GM12891 (cell line): ENCODE results near the gene ZNF512.

ENCODE experiments used
- POLR2A ChIP-seq: IDR thresholded peaks from 2 replicates; pipeline ENCODE4 v1.6.1; 2011; ENCODE audit warnings: low read depth, low read length, control low read depth
- POLR2AphosphoS5 ChIP-seq: IDR thresholded peaks from 2 replicates; pipeline ENCODE4 v1.6.1; 2011; ENCODE audit warnings: low read depth, low read length, control low read depth

GRCh38 chr2:27545348-27546141 is 37.3 kb upstream of the ZNF512 start:
- no peak for TF ChIP-seq POLR2AphosphoS5
- no peak for TF ChIP-seq POLR2A
